Astrocyte (in vitro differentiated cells and primary cell): ENCODE measurements around the gene ALOX5. TPM values are rescaled to one million over a fixed set of nuclear protein-coding genes. Genes with fewer than 3 reads are reported as not detected.

Experiments
- DNase-seq: peaks from one replicate; pipeline ENCODE4 v3.0.0-alpha.2; 2010; ENCODE audit warnings: low read depth
- FAIRE-seq: peaks from 2 replicates; lab custom pipeline; 2011; peaks lifted over from hg19 to GRCh38; lab: Jason Lieb, UNC
- H2AFZ ChIP-seq: 2 replicates; pipeline ENCODE4 v1.6.0; 2012; ENCODE audit warnings: low read depth, low read length, inconsistent platforms
- H3K27ac ChIP-seq: 2 replicates; pipeline ENCODE4 v1.5.1; 2011; ENCODE audit warnings: low read depth, low read length, inconsistent platforms
- H3K27me3 ChIP-seq: 2 replicates; pipeline ENCODE4 v1.6.0; 2011; ENCODE audit warnings: low read length, inconsistent platforms; ENCODE audit not compliant: insufficient read depth
- H3K36me3 ChIP-seq: 2 replicates; pipeline ENCODE4 v1.5.1; 2011; ENCODE audit warnings: low read length, inconsistent platforms; ENCODE audit not compliant: insufficient read depth
- H3K4me1 ChIP-seq: 2 replicates; pipeline ENCODE4 v1.5.1; 2011; ENCODE audit warnings: low read length, inconsistent platforms; ENCODE audit not compliant: insufficient read depth
- H3K4me2 ChIP-seq: 2 replicates; pipeline ENCODE4 v1.6.0; 2012; ENCODE audit warnings: low read length, inconsistent platforms
- H3K4me3 ChIP-seq: 2 replicates; pipeline ENCODE4 v1.5.1; 2011; ENCODE audit warnings: low read depth, mild to moderate bottlenecking, low read length, inconsistent platforms; ENCODE audit not compliant: insufficient read depth
- H3K79me2 ChIP-seq: 2 replicates; pipeline ENCODE4 v1.6.0; 2012; ENCODE audit warnings: mild to moderate bottlenecking, low read length, inconsistent platforms; ENCODE audit not compliant: insufficient read depth
- H3K9ac ChIP-seq: 2 replicates; pipeline ENCODE4 v1.6.0; 2012; ENCODE audit warnings: mild to moderate bottlenecking, low read length, inconsistent platforms
- H3K9me3 ChIP-seq: 2 replicates; pipeline ENCODE4 v1.5.1; 2012; ENCODE audit warnings: low read depth, mild to moderate bottlenecking, low read length, inconsistent platforms; ENCODE audit not compliant: insufficient read depth
- H4K20me1 ChIP-seq: 2 replicates; pipeline ENCODE4 v1.6.0; 2012; ENCODE audit warnings: low read length, inconsistent platforms; ENCODE audit not compliant: insufficient read depth
- H3K27ac Mint-ChIP-seq: one replicate; pipeline ENCODE4 v1.8.0; 2021; ENCODE audit warnings: mild to moderate bottlenecking, mixed read lengths; ENCODE audit not compliant: unreplicated experiment
- H3K27me3 Mint-ChIP-seq: one replicate; pipeline ENCODE4 v1.8.0; 2021; ENCODE audit warnings: low read depth, mixed read lengths; ENCODE audit not compliant: unreplicated experiment
- H3K36me3 Mint-ChIP-seq: one replicate; pipeline ENCODE4 v1.8.0; 2021; ENCODE audit warnings: low read depth, mixed read lengths; ENCODE audit not compliant: unreplicated experiment
- H3K4me1 Mint-ChIP-seq: one replicate; pipeline ENCODE4 v1.8.0; 2021; ENCODE audit warnings: low read depth, mixed read lengths; ENCODE audit not compliant: unreplicated experiment
- H3K4me3 Mint-ChIP-seq: one replicate; pipeline ENCODE4 v1.8.0; 2021; ENCODE audit warnings: mild to moderate bottlenecking, moderate library complexity, mixed read lengths; ENCODE audit not compliant: unreplicated experiment
- H3K9me3 Mint-ChIP-seq: one replicate; pipeline ENCODE4 v1.8.0; 2021; ENCODE audit warnings: mild to moderate bottlenecking, mixed read lengths; ENCODE audit not compliant: unreplicated experiment
- CTCF ChIP-seq: IDR thresholded peaks from 2 replicates; pipeline ENCODE4 v1.5.1; 2011; ENCODE audit warnings: low read depth, mild to moderate bottlenecking, inconsistent platforms, low read length, moderate library complexity; ENCODE audit not compliant: insufficient read depth
- EZH2 ChIP-seq: IDR thresholded peaks from 2 replicates; pipeline ENCODE4 v1.6.1; 2012; ENCODE audit warnings: mild to moderate bottlenecking, low read length, inconsistent platforms; ENCODE audit not compliant: insufficient read depth
- total RNA-seq: library from RNA; stranded (reverse); gene quantifications from 2 replicates; pipeline ENCODE4 v1.2.1, GENCODE V29; 2021

ALOX5 gene
- total RNA-seq, 1 donor from 2014 or later = 1.0 TPM

- Mint-ChIP-seq H3K36me3 (peaks cover 1% of the 10 kb centered on the region), H3K4me1 (no peaks in the 10 kb centered on the region), H3K27me3 (no peaks in the 10 kb centered on the region), H3K27ac (no peak overlapping the region), H3K9me3 (peaks cover 2% of the 10 kb centered on the region), H3K4me3 (no peak overlapping the region)
- no peaks in the 10 kb centered on the region for H3K27me3 ChIP-seq
- H4K20me1 ChIP-seq = no peaks in the 10 kb centered on the region
- H3K79me2 ChIP-seq = no peaks in the 10 kb centered on the region
- H3K4me1 ChIP-seq = no peaks in the 10 kb centered on the region
- TF ChIP-seq EZH2 (no peak), CTCF (no peak)
- H3K4me3 ChIP-seq = no peak overlapping the region
- no peaks in the 10 kb centered on the region for H3K36me3 ChIP-seq
- no peak overlapping the region for H2AFZ ChIP-seq
- no peak overlapping the region for H3K9ac ChIP-seq
- DNase-seq = no peak
- H3K9me3 ChIP-seq = no peaks in the 10 kb centered on the region
- H3K27ac ChIP-seq = no peak overlapping the region
- no peak for FAIRE-seq
- H3K4me2 ChIP-seq = no peak overlapping the region
These were observed 116.3 kb downstream of the ALOX5 start for GRCh38 chr10:45490277-45490676.

GRCh38 chr10:45491061-45491460, 117.0 kb downstream of the ALOX5 start:
- H3K9me3 Mint-ChIP-seq = peaks cover 5% of the 10 kb centered on the region
- H3K27me3 Mint-ChIP-seq = no peaks in the 10 kb centered on the region
- no peak overlapping the region for H3K27ac Mint-ChIP-seq
- H3K4me2 ChIP-seq = no peak overlapping the region
- H3K4me3 ChIP-seq = no peak overlapping the region
- DNase-seq (no peak), FAIRE-seq (no peak)
- H3K9ac ChIP-seq = no peak overlapping the region
- no peaks in the 10 kb centered on the region for H3K79me2 ChIP-seq
- H3K27me3 ChIP-seq = no peaks in the 10 kb centered on the region
- no peaks in the 10 kb centered on the region for H4K20me1 ChIP-seq
- no peak overlapping the region for H2AFZ ChIP-seq
- no peak overlapping the region for H3K27ac ChIP-seq
- H3K4me1 ChIP-seq = no peaks in the 10 kb centered on the region
- no peak overlapping the region for H3K4me3 Mint-ChIP-seq
- no peaks in the 10 kb centered on the region for H3K4me1 Mint-ChIP-seq
- H3K36me3 ChIP-seq = no peaks in the 10 kb centered on the region
- no peaks in the 10 kb centered on the region for H3K9me3 ChIP-seq
- TF ChIP-seq CTCF (no peak), EZH2 (no peak)
- H3K36me3 Mint-ChIP-seq = peaks cover 1% of the 10 kb centered on the region

Other genes starting within 250 kb of the ALOX5 start
- not detected in 2 replicates for gene OR13A1, start 58.6 kb upstream of the ALOX5 start, total RNA-seq